Left lung (tissue), 10 donors: Measurements from ENCODE around the gene ROPN1B. TPM values are rescaled to one million over a fixed set of nuclear protein-coding genes. Genes with fewer than 3 reads are reported as not detected.

Experiments
- ATAC-seq: fragments of 200-7000 bp; cut with Tn5 transposase; one replicate; pipeline ENCODE4 v1.9.1; 2020; ENCODE audit warnings: moderate library complexity
- DNase-seq, 4 donors: peaks; one replicate each; pipeline ENCODE4 v3.0.0-alpha.2; 2013 to 2020
- H3K27ac ChIP-seq, 2 donors: fragments of 200-600 bp; sonication (generic) in 1 of 2; one replicate each; pipeline versions ENCODE4 v1.5.0 to v1.8.0; 2020 to 2021
- H3K27me3 ChIP-seq, 2 donors: fragments of 200-600 bp; sonication (generic) in 1 of 2; one replicate each; pipeline versions ENCODE4 v1.5.0 to v1.8.0; 2020 to 2021
- H3K36me3 ChIP-seq, 2 donors: fragments of 200-600 bp; sonication (generic) in 1 of 2; one replicate each; pipeline versions ENCODE4 v1.5.0 to v1.8.0; 2020 to 2021
- H3K4me1 ChIP-seq, 2 donors: fragments of 200-600 bp; one replicate each; pipeline ENCODE4 v1.8.0; 2021
- H3K4me3 ChIP-seq, 2 donors: fragments of 200-600 bp; sonication (generic) in 1 of 2; one replicate each; pipeline versions ENCODE4 v1.5.0 to v1.8.0; 2020 to 2021; ENCODE audit warnings: mild to moderate bottlenecking in 1 of 2
- H3K9me3 ChIP-seq, 2 donors: fragments of 200-600 bp; sonication (generic) in 1 of 2; one replicate each; pipeline versions ENCODE4 v1.5.0 to v1.8.0; 2020 to 2021
- intact Hi-C, 2 donors: fragments of 100-400 bp; cut with DNase I; formaldehyde crosslinking; loops; one replicate each; pipeline versions ENCODE4 v1.11.2 to v1.14.2; 2022
- polyA plus RNA-seq, 6 donors: library from polyadenylated mRNA; unstranded; fragments of 120-200 nt; gene quantifications; one replicate each; pipeline ENCODE4 v1.2.1, GENCODE V29; 2013; ENCODE audit not compliant: insufficient read length in 6 of 6
- total RNA-seq, 2 donors: library from RNA; stranded (reverse); fragmentation: NEBNext Ultra II Directional; extraction: Animal tissue kit (Norgen Biotek cat#: 25700); gene quantifications; one replicate each; pipeline ENCODE4 v1.2.1, GENCODE V29; 2021
- TF ChIP-seq, protein P1 (sequence below), 2 donors: fragments of 200-600 bp; sonication (generic) in 1 of 2; IDR thresholded peaks; one replicate each; pipeline versions ENCODE4 v1.5.0 to v1.8.0; 2021; ENCODE audit warnings: antibody characterized with exemption in 2 of 2
- donor health status: DM: no; HTN: yes; CAD: no.
- donor health status: DM: no; HTN: no; CAD: no.

The ROPN1B gene
- total and polyA plus RNA-seq, 8 donors, result 0.29 to 1.9 (median 0.94) TPM

DNA sequence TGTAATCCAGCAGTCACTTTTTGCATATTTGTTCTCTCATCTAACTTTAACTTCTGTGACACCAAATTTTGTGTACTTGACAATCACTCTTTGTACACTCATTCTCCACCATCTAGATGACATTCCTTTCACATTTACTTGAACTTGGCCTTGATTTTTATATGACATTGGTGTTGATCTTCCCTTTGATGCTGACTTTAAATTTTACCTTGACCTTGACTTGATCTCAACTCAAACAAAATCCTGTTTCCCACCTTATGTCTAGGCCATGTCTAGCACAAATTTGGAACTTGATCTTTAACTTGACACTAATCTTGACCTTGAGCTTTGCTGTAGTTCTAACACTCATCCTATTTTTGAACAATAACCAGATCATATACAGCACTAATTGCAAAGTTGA, 33.2 kb downstream of the ROPN1B start:
- ATAC-seq, result no peak
- Histone ChIP-seq H3K4me3 (no peak overlapping the region), H3K27me3 (no peaks in the 10 kb centered on the region), H3K4me1 (no peaks in the 10 kb centered on the region), H3K36me3 (peaks cover 0 to 10% of the 10 kb centered on the region in 2 donors), H3K27ac (no peak overlapping the region), H3K9me3 (peaks cover 0 to 39% of the 10 kb centered on the region in 2 donors)
- TF ChIP-seq, protein P1, sequence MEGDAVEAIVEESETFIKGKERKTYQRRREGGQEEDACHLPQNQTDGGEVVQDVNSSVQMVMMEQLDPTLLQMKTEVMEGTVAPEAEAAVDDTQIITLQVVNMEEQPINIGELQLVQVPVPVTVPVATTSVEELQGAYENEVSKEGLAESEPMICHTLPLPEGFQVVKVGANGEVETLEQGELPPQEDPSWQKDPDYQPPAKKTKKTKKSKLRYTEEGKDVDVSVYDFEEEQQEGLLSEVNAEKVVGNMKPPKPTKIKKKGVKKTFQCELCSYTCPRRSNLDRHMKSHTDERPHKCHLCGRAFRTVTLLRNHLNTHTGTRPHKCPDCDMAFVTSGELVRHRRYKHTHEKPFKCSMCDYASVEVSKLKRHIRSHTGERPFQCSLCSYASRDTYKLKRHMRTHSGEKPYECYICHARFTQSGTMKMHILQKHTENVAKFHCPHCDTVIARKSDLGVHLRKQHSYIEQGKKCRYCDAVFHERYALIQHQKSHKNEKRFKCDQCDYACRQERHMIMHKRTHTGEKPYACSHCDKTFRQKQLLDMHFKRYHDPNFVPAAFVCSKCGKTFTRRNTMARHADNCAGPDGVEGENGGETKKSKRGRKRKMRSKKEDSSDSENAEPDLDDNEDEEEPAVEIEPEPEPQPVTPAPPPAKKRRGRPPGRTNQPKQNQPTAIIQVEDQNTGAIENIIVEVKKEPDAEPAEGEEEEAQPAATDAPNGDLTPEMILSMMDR (IDR thresholded peaks at IDR 0.05), result no peak
- intact Hi-C loops, result no loop called here
- no peak for DNase-seq

DNA sequence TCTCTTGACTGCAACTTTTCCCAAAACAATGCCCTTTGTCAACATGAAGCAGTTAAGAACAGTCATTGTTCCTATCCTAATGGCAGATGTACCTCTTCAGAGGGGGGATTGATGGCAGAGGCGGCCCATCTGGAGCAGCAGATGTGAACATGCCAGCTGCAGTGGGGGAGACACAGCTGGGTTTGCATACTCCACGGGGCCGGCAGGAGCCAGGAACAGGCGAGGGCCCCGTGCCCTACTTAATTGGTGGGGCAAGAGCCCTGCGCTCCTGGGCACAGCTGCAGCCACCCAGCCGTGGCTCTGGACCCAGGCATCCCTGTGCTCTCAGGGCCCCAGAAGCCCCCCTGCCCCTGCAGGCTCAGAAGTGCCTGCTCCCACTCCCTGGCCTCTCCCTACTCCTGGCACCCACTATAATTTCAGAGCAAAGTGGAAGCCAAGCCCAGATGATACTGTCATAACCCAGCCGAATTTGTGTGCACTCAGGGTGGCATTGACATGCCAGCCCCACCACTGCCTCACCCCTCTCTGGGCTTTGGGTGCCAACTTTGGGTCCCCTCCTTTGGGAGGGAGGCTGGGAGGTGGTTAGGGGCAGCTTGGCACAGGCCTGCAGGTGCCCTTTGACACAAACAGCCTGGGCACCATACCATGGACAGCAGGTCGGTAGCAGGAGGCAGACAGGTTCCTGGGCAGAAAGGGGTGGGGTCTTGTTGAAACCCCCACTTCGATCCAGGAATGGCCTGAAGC, 34.6 kb downstream of the ROPN1B start:
- intact Hi-C loops, result no loop called here
- Histone ChIP-seq H3K27ac (no peak overlapping the region), H3K4me1 (no peaks in the 10 kb centered on the region), H3K4me3 (no peak overlapping the region), H3K9me3 (peaks cover 0 to 33% of the 10 kb centered on the region in 2 donors), H3K36me3 (peaks cover 0 to 20% of the 10 kb centered on the region in 2 donors), H3K27me3 (no peaks in the 10 kb centered on the region)
- TF ChIP-seq, protein P1 (IDR thresholded peaks at IDR 0.05), result no peak
- ATAC-seq (no peak), DNase-seq (no peak)

DNA sequence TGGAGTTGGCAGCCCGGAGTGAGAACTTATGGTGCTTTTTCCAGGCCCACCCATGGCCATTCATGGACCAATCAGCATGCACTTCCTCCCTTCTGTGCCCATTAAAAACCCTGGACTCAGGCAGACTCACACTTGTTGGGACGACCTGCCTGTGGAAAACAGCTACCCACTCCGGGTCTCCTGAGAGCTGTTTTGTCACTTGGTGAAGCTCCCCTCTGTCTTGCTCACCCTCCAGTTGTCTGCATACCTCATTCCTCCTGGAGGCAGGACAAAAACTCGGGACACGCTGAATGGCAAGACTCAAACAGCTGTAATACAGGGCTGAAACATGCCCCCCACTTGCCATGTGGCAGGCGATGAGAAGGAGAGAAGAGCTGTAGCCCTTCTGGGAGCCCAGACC, 35.2 kb downstream of the ROPN1B start:
- H3K27ac ChIP-seq, result no peak overlapping the region
- TF ChIP-seq, protein P1 (IDR thresholded peaks at IDR 0.05), result no peak
- no peak overlapping the region for H3K4me3 ChIP-seq
- H3K27me3 ChIP-seq, result no peaks in the 10 kb centered on the region
- ATAC-seq, result no peak
- H3K9me3 ChIP-seq, result peaks cover 0 to 29% of the 10 kb centered on the region in 2 donors
- H3K36me3 ChIP-seq, result peaks cover 0 to 25% of the 10 kb centered on the region in 2 donors
- H3K4me1 ChIP-seq, result no peaks in the 10 kb centered on the region
- no peak for DNase-seq
- intact Hi-C loops, result no loop called here

DNA sequence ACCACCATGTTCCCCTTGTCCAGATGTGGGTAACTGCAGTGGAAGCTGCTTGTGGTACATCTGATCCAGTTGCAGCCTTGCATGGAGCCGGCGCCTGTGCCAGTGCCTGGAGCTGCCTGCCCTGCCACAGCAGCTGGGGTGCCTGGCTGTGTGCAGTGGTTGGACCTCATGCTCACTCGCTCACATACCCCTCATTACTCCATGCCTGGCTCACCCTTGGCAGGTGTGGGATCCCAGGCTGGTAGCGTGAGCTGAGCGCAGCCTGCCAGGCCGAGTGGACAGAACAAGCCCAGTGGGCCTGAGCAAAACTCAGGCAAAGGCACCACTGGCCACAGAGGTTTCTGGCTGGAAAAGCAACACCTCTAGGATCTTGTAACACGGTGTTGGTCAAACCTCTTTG, 35.7 kb downstream of the ROPN1B start:
- no peak overlapping the region for H3K4me3 ChIP-seq
- TF ChIP-seq, protein P1 (IDR thresholded peaks at IDR 0.05), result no peak
- intact Hi-C loops, result no loop called here
- peaks cover 0 to 25% of the 10 kb centered on the region in 2 donors for H3K36me3 ChIP-seq
- H3K27me3 ChIP-seq, result no peaks in the 10 kb centered on the region
- ATAC-seq (no peak), DNase-seq (no peak)
- peaks cover 0 to 25% of the 10 kb centered on the region in 2 donors for H3K9me3 ChIP-seq
- no peak overlapping the region for H3K27ac ChIP-seq
- H3K4me1 ChIP-seq, result no peaks in the 10 kb centered on the region

DNA sequence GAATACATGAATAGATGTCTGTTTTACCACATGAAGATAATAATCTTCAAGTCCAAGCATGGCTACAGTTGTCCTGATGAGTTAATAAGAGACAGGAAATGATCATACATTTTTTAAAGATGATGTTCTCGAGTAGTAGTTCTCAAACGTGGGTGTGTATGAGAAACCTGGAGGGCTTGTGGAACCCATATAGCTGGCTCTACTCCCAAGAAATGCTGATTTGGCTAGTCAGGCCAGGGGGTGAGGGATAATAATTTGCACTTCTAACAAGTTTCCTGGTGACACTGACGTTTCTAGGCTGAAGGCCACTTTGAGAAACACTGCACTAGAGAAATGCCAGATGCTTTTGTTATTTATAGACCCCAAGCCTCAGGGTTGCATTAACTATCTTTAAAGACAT, 37.0 kb downstream of the ROPN1B start:
- ATAC-seq (no peak), DNase-seq (no peak)
- no peak overlapping the region for H3K4me3 ChIP-seq
- intact Hi-C loops, result no loop called here
- H3K4me1 ChIP-seq, result no peaks in the 10 kb centered on the region
- TF ChIP-seq, protein P1 (IDR thresholded peaks at IDR 0.05), result no peak
- peaks cover 0 to 36% of the 10 kb centered on the region in 2 donors for H3K36me3 ChIP-seq
- no peak overlapping the region for H3K27ac ChIP-seq
- H3K9me3 ChIP-seq, result peaks cover 0 to 13% of the 10 kb centered on the region in 2 donors
- no peaks in the 10 kb centered on the region for H3K27me3 ChIP-seq
